ENCODE data around the gene MAN1A2.

DNA sequence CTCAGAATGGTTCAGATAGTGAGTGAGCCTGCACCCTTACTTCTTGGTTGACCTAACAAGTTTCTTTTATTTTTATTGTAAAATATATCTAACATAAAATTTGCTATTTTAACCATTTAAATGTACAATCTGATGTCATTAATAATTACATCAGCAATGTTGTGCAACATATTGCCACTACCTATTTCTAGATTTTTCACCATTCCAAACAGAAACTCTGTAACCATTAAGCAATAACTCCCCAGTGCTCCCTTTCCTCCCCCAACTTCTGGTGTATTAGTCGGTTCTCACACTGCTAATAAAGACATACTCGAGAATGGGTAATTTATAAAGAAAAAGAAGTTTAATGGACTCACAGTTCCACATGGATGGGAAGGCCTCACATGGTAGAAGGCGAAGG, 162.4 kb downstream of the MAN1A2 start:
- TF ChIP-seq CEBPG (CRISPR knock-in tag; IDR thresholded peaks at IDR 0.05) (no peak), CEBPG (tag; conservative IDR thresholded peaks at IDR 0.05 in 1 of 2, IDR thresholded peaks at IDR 0.05 in 1 of 2) (peak; percentile 71 to 81), GABPA (tag; conservative IDR thresholded peaks at IDR 0.05; ENCODE audit: low read depth) (no peak), ZNF217 (CRISPR knock-in tag; IDR thresholded peaks at IDR 0.05) (no peak), NRF1 (conservative IDR thresholded peaks at IDR 0.05 in 1 of 2, IDR thresholded peaks at IDR 0.05 in 1 of 2) (no peak), EGR1 (conservative IDR thresholded peaks at IDR 0.05) (no peak), ZNF197 (CRISPR knock-in tag; IDR thresholded peaks at IDR 0.05; ENCODE audit: low read depth) (no peak)
- TF ChIP-seq, protein P1, sequence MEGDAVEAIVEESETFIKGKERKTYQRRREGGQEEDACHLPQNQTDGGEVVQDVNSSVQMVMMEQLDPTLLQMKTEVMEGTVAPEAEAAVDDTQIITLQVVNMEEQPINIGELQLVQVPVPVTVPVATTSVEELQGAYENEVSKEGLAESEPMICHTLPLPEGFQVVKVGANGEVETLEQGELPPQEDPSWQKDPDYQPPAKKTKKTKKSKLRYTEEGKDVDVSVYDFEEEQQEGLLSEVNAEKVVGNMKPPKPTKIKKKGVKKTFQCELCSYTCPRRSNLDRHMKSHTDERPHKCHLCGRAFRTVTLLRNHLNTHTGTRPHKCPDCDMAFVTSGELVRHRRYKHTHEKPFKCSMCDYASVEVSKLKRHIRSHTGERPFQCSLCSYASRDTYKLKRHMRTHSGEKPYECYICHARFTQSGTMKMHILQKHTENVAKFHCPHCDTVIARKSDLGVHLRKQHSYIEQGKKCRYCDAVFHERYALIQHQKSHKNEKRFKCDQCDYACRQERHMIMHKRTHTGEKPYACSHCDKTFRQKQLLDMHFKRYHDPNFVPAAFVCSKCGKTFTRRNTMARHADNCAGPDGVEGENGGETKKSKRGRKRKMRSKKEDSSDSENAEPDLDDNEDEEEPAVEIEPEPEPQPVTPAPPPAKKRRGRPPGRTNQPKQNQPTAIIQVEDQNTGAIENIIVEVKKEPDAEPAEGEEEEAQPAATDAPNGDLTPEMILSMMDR (IDR thresholded peaks at IDR 0.05 in 2 of 3, conservative IDR thresholded peaks at IDR 0.05 in 1 of 3; ENCODE audit: insufficient read depth in 2 of 3, low read depth in 1 of 3, low read length in 3 of 3): no peak

Measured in K562 (cell line).